Breast epithelium (tissue), 4 donors: ENCODE measurements around the gene DELE1. TPM values are rescaled to one million over a fixed set of nuclear protein-coding genes. Genes with fewer than 3 reads are reported as not detected.

Experiments used
- DNase-seq, 2 donors: peaks; one replicate each; pipeline ENCODE4 v3.0.0-alpha.2; 2019; ENCODE audit warnings: low spot score in 2 of 2
- H3K27ac ChIP-seq, 2 donors: fragments of 200-600 bp; sonication (generic) in 1 of 2; one replicate each; pipeline ENCODE4 v1.5.1; 2016 to 2019; ENCODE audit warnings: mild to moderate bottlenecking in 1 of 2
- H3K27me3 ChIP-seq, 2 donors: fragments of 200-600 bp; sonication (generic) in 1 of 2; one replicate each; pipeline versions ENCODE4 v1.5.1 to v1.6.0; 2017 to 2019; ENCODE audit warnings: control low read depth in 1 of 2, mild to moderate bottlenecking in 1 of 2
- H3K36me3 ChIP-seq: fragments of 200-600 bp; one replicate; pipeline ENCODE4 v1.5.1; 2019
- H3K4me1 ChIP-seq, 2 donors: fragments of 200-600 bp; sonication (generic); one replicate each; pipeline ENCODE4 v1.5.1; 2016 to 2019; ENCODE audit warnings: control low read depth in 1 of 2
- H3K4me3 ChIP-seq, 3 donors: fragments of 200-600 bp; sonication (generic); 1 replicate in 2 of 3; 2 replicates in 1 of 3; pipeline ENCODE4 v1.5.1; 2016 to 2019; ENCODE audit warnings: mild to moderate bottlenecking in 3 of 3, moderate library complexity in 2 of 3
- H3K9me3 ChIP-seq, 2 donors: fragments of 200-600 bp; sonication (generic) in 1 of 2; one replicate each; pipeline ENCODE4 v1.5.1; 2016 to 2019; ENCODE audit warnings: control low read depth in 1 of 2
- CTCF ChIP-seq, 3 donors: fragments of 450-650 bp; IDR thresholded peaks; one replicate each; pipeline ENCODE4 v1.5.1; 2016 to 2017; ENCODE audit warnings: antibody characterized with exemption in 3 of 3, mild to moderate bottlenecking in 3 of 3, moderate library complexity in 3 of 3
- POLR2A ChIP-seq: fragments of 450-650 bp; IDR thresholded peaks from one replicate; pipeline ENCODE4 v1.6.1; 2016; ENCODE audit warnings: antibody characterized with exemption, mild to moderate bottlenecking, moderate library complexity
- POLR2AphosphoS5 ChIP-seq, 3 donors: sonication (generic); formaldehyde crosslinking; IDR thresholded peaks; one replicate each; pipeline ENCODE4 v1.6.1; 2017; ENCODE audit warnings: antibody characterized with exemption in 3 of 3
- intact Hi-C: fragments of 100-400 bp; cut with DNase I; formaldehyde crosslinking; loops from one replicate; pipeline ENCODE4 v1.15.1; 2023; ENCODE audit warnings: low total_unique reads
- total RNA-seq, 3 donors: library from RNA; depleted of rRNA; stranded (reverse); fragments of >200 nt; gene quantifications; one replicate each; pipeline ENCODE4 v1.1.0, GENCODE V29; 2016

Gene DELE1
- total RNA-seq, 3 donors from 2014 or later, result 74.6 to 95.1 (median 76.7) TPM

GRCh38 chr5:141897425-141897824 is 26.2 kb upstream of the DELE1 start:
- Histone ChIP-seq H3K27ac (no peak overlapping the region), H3K4me1 (no peaks in the 10 kb centered on the region), H3K4me3 (no peak overlapping the region), H3K36me3 (no peaks in the 10 kb centered on the region), H3K9me3 (no peaks in the 10 kb centered on the region), H3K27me3 (no peaks in the 10 kb centered on the region)
- TF ChIP-seq POLR2A (no peak), CTCF (IDR thresholded peaks at IDR 0.05) (no peak), POLR2AphosphoS5 (IDR thresholded peaks at IDR 0.05) (no peak)
- no peak for DNase-seq
- intact Hi-C loops, result no loop called here

GRCh38 chr5:141898448-141899049 is 25.1 kb upstream of the DELE1 start:
- H3K4me3 ChIP-seq, result no peak overlapping the region
- H3K9me3 ChIP-seq, result no peaks in the 10 kb centered on the region
- DNase-seq, result no peak
- no peaks in the 10 kb centered on the region for H3K27me3 ChIP-seq
- H3K36me3 ChIP-seq, result no peaks in the 10 kb centered on the region
- intact Hi-C loops, result no loop called here
- H3K4me1 ChIP-seq, result no peaks in the 10 kb centered on the region
- TF ChIP-seq POLR2AphosphoS5 (IDR thresholded peaks at IDR 0.05) (no peak), CTCF (IDR thresholded peaks at IDR 0.05) (no peak), POLR2A (no peak)
- H3K27ac ChIP-seq, result no peak overlapping the region

- H3K4me3 ChIP-seq, result no peak overlapping the region
- intact Hi-C loops, result loop anchor here (1.0 kb wide), 1 partner anchor 44 kb away; no protein-coding TSS in a partner anchor
- H3K4me1 ChIP-seq, result peaks cover 0 to 4% of the 10 kb centered on the region in 2 donors
- TF ChIP-seq POLR2AphosphoS5 (IDR thresholded peaks at IDR 0.05) (no peak), POLR2A (no peak), CTCF (IDR thresholded peaks at IDR 0.05) (no peak)
- no peaks in the 10 kb centered on the region for H3K36me3 ChIP-seq
- no peak for DNase-seq
- H3K27ac ChIP-seq, result no peak overlapping the region
- no peaks in the 10 kb centered on the region for H3K9me3 ChIP-seq
- H3K27me3 ChIP-seq, result no peaks in the 10 kb centered on the region
These were observed 21.5 kb upstream of the DELE1 start for GRCh38 chr5:141902015-141902814.

- DNase-seq, result no peak
- TF ChIP-seq POLR2AphosphoS5 (IDR thresholded peaks at IDR 0.05) (no peak), CTCF (IDR thresholded peaks at IDR 0.05) (no peak)
- H3K4me3 ChIP-seq, result no peak overlapping the region
- intact Hi-C loops, result no loop called here
- no peaks in the 10 kb centered on the region for H3K9me3 ChIP-seq
- peaks cover 0 to 4% of the 10 kb centered on the region in 2 donors for H3K4me1 ChIP-seq
- H3K27ac ChIP-seq, result no peak overlapping the region
- H3K36me3 ChIP-seq, result no peaks in the 10 kb centered on the region
- H3K27me3 ChIP-seq, result no peaks in the 10 kb centered on the region
These were observed 20.4 kb upstream of the DELE1 start for GRCh38 chr5:141903261-141903660.

- Histone ChIP-seq H3K36me3 (no peaks in the 10 kb centered on the region), H3K9me3 (no peaks in the 10 kb centered on the region), H3K27ac (no peak overlapping the region), H3K27me3 (no peaks in the 10 kb centered on the region), H3K4me3 (no peak overlapping the region), H3K4me1 (peaks cover 0 to 4% of the 10 kb centered on the region in 2 donors)
- TF ChIP-seq CTCF (IDR thresholded peaks at IDR 0.05) (no peak), POLR2A (no peak), POLR2AphosphoS5 (IDR thresholded peaks at IDR 0.05) (no peak)
- intact Hi-C loops, result no loop called here
- DNase-seq, result no peak
These were observed 19.1 kb upstream of the DELE1 start for GRCh38 chr5:141904551-141904950.
